ENCODE measurements around the gene NTNG1. TPM values are rescaled to one million over a fixed set of nuclear protein-coding genes. Genes with fewer than 3 reads are reported as not detected.

The NTNG1 gene
- total and polyA plus RNA-seq, 10 of the 15 experiments (the other 5 are each of a cell fraction or from before 2014, with no cell fraction given), result 0.18 to 2.3 (median 1.1) TPM; not detected in 1

DNA sequence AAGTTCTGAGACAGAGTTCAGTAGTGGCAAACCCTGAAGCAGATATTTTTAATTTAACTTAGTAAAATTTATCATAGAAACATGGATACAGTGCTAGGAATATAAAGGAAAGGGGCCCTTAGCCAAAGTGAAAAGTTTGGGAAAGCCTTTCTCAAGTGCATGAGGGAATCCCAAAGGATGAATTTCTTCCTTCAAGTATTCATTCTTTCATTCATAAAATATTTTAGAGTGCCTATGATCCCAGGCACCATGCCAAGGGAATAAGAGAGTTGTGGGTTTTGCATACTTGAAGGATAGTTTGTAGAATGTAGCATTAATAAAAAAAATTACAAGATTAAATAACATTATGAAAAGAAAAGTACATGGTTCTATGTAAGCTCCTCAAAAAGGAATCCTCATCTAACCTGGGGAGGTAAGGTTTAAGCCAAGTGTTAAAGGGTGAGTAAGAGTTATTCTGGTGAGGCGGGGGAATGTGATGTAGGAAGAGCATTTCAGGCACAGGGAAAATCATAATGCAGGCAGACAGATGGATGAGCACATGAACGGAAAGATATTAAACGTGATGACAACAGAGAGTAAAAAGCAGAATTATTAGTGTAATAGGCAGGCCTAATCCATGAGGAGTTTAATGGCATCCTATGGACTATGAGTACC lies 40.4 kb upstream of the NTNG1 start (continued):
- TF ChIP-seq, protein P1, sequence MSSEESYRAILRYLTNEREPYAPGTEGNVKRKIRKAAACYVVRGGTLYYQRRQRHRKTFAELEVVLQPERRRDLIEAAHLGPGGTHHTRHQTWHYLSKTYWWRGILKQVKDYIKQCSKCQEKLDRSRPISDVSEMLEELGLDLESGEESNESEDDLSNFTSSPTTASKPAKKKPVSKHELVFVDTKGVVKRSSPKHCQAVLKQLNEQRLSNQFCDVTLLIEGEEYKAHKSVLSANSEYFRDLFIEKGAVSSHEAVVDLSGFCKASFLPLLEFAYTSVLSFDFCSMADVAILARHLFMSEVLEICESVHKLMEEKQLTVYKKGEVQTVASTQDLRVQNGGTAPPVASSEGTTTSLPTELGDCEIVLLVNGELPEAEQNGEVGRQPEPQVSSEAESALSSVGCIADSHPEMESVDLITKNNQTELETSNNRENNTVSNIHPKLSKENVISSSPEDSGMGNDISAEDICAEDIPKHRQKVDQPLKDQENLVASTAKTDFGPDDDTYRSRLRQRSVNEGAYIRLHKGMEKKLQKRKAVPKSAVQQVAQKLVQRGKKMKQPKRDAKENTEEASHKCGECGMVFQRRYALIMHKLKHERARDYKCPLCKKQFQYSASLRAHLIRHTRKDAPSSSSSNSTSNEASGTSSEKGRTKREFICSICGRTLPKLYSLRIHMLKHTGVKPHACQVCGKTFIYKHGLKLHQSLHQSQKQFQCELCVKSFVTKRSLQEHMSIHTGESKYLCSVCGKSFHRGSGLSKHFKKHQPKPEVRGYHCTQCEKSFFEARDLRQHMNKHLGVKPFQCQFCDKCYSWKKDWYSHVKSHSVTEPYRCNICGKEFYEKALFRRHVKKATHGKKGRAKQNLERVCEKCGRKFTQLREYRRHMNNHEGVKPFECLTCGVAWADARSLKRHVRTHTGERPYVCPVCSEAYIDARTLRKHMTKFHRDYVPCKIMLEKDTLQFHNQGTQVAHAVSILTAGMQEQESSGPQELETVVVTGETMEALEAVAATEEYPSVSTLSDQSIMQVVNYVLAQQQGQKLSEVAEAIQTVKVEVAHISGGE (CRISPR knock-in tag; IDR thresholded peaks at IDR 0.05), result no peak

DNA sequence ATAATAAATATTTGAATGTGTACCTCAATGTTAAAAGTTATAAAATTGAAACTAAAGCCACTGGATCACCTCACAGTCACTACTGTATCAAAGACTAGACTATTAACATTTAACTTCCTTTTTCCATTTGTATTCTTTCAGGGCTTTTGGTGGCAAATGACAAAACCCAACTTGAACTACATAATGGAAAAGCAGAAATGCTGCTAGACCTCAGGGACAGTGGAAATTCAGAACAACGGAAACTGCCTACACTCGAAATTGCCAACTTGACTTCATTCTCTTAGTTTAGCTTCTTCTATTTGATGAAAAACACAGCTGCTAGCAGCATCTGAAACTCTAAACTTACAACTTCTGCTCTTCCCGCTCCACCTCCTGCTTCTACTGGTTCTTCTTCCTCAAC lies 34.9 kb upstream of the NTNG1 start:
- Histone ChIP-seq H4K20me1 (ENCODE audit: control insufficient read depth, insufficient read depth) (no peaks in the 10 kb centered on the region), H3K4me1 (ENCODE audit: control insufficient read depth, insufficient read depth, low read length) (no peaks in the 10 kb centered on the region), H3K36me3 (ENCODE audit: control insufficient read depth in 2 of 2, insufficient read depth in 2 of 2, low read length in 1 of 2) (no peaks in the 10 kb centered on the region), H3K4me2 (ENCODE audit: control insufficient read depth, insufficient read depth) (no peak overlapping the region), H3K9ac (ENCODE audit: control insufficient read depth, insufficient read depth, low read length) (no peak overlapping the region), H3K27ac (ENCODE audit: control insufficient read depth, insufficient read depth) (no peak overlapping the region), H3K9me3 (replicated peaks; ENCODE audit: control insufficient read depth, insufficient read depth, low read length) (no peaks in the 10 kb centered on the region), H2AFZ (ENCODE audit: control insufficient read depth, low read depth, low read length) (no peak overlapping the region), H3K27me3 (replicated peaks in 1 of 2; ENCODE audit: control insufficient read depth in 2 of 2, insufficient read depth in 2 of 2, low read length in 1 of 2) (no peaks in the 10 kb centered on the region), H3K4me3 (no peak overlapping the region), H3K79me2 (ENCODE audit: control insufficient read depth, insufficient read depth, low read length) (no peaks in the 10 kb centered on the region)
- POLR2A ChIA-PET, result no interaction called here
- ATAC-seq (no peak), DNase-seq (ENCODE audit: low read depth, low spot score) (no peak), FAIRE-seq (no peak)
- TF ChIP-seq POLR2A (IDR thresholded peaks at IDR 0.05; ENCODE audit: low read depth, low read length), result no peak
- TF ChIP-seq NFIC (IDR thresholded peaks at IDR 0.05; ENCODE audit: low read depth, low read length), result 0 out of 2 replicates have a peak, but pooled peaks have one; percentile 19
- WGBS (ENCODE audit: insufficient coverage, insufficient replicate concordance, low lambda C conversion rate, missing lambda C conversion rate), result 0% methylated on average over 3 of the region's 3 CpGs
- in situ Hi-C loops (cut with MboI), result no loop called here
- no TSS peak for BruUV-seq (replicated peaks)
- CTCF ChIA-PET, result no interaction called here
- SMC1A ChIA-PET (ENCODE audit: uncharacterized antibody, unreplicated experiment), result no interaction called here
- intact Hi-C loops (cut with micrococcal nuclease; ENCODE audit: unreplicated experiment), result no loop called here
- RAD21 ChIA-PET (ENCODE audit: unreplicated experiment), result no interaction called here
